ENCODE measurements around the gene PDE10A.

PDE10A gene

GRCh38 chr6:165545806-165546205, 117.2 kb downstream of the PDE10A start:
- H3K27me3 ChIP-seq (ENCODE audit: insufficient read depth, low read length) = no peaks in the 10 kb centered on the region
- H3K9ac ChIP-seq (ENCODE audit: low read length) = no peak overlapping the region
- no peak overlapping the region for H3K27ac ChIP-seq (ENCODE audit: low read depth, low read length, poor library complexity, severe bottlenecking)
- no peaks in the 10 kb centered on the region for H3F3A ChIP-seq (ENCODE audit: insufficient read depth, low read length)
- H4K20me1 ChIP-seq (ENCODE audit: insufficient read depth, low read length) = no peaks in the 10 kb centered on the region
- no peaks in the 10 kb centered on the region for H3K9me3 ChIP-seq (ENCODE audit: low read length)
- H3K9me2 ChIP-seq (ENCODE audit: low read depth, low read length) = no peaks in the 10 kb centered on the region
- no peak overlapping the region for H3K4me2 ChIP-seq (ENCODE audit: low read length)
- no peak overlapping the region for H2AFZ ChIP-seq (ENCODE audit: low read length)
- H3K4me3 ChIP-seq (ENCODE audit: low read depth, low read length, poor library complexity, severe bottlenecking) = no peak overlapping the region
- H3K36me3 ChIP-seq (ENCODE audit: insufficient read depth, low read length) = no peaks in the 10 kb centered on the region
- TF ChIP-seq CTCF (IDR thresholded peaks at IDR 0.05; ENCODE audit: low read length) = no peak
- no peak for TF ChIP-seq EZH2 (IDR thresholded peaks at IDR 0.05; ENCODE audit: borderline replicate concordance, low read length)
- H3K79me2 ChIP-seq (ENCODE audit: insufficient read depth, low read length) = no peaks in the 10 kb centered on the region
- H3K4me1 ChIP-seq (ENCODE audit: insufficient read depth, low read length, severe bottlenecking) = no peaks in the 10 kb centered on the region

DNA sequence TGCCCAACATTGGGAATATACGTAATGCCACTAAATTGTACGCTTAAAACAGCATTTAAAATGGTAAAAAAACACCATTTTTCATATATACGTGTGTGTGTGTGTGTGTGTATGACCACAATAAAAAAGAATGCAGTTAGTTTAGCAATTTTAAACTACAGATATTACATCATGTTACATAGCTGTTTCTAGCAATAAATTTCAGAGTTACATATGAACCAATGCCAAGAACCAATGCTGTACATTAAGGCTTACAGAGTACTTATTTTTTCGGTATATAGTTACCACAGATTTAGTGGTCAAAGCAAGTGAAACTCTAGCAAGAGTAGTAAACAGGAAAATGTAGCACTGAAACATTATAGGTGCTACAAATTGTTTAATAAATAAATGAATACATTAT, 119.3 kb downstream of the PDE10A start:
- TF ChIP-seq CTCF (IDR thresholded peaks at IDR 0.05; ENCODE audit: low read length) (no peak), EZH2 (IDR thresholded peaks at IDR 0.05; ENCODE audit: borderline replicate concordance, low read length) (no peak)
- no peaks in the 10 kb centered on the region for H4K20me1 ChIP-seq (ENCODE audit: insufficient read depth, low read length)
- H3K9me3 ChIP-seq (ENCODE audit: low read length) = no peaks in the 10 kb centered on the region
- no peak overlapping the region for H2AFZ ChIP-seq (ENCODE audit: low read length)
- no peak overlapping the region for H3K9ac ChIP-seq (ENCODE audit: low read length)
- no peaks in the 10 kb centered on the region for H3F3A ChIP-seq (ENCODE audit: insufficient read depth, low read length)
- H3K79me2 ChIP-seq (ENCODE audit: insufficient read depth, low read length) = no peaks in the 10 kb centered on the region
- no peaks in the 10 kb centered on the region for H3K4me1 ChIP-seq (ENCODE audit: insufficient read depth, low read length, severe bottlenecking)
- no peaks in the 10 kb centered on the region for H3K9me2 ChIP-seq (ENCODE audit: low read depth, low read length)
- no peaks in the 10 kb centered on the region for H3K36me3 ChIP-seq (ENCODE audit: insufficient read depth, low read length)
- H3K4me3 ChIP-seq (ENCODE audit: low read depth, low read length, poor library complexity, severe bottlenecking) = no peak overlapping the region
- H3K4me2 ChIP-seq (ENCODE audit: low read length) = no peak overlapping the region
- H3K27ac ChIP-seq (ENCODE audit: low read depth, low read length, poor library complexity, severe bottlenecking) = no peak overlapping the region
- H3K27me3 ChIP-seq (ENCODE audit: insufficient read depth, low read length) = no peaks in the 10 kb centered on the region

DNA sequence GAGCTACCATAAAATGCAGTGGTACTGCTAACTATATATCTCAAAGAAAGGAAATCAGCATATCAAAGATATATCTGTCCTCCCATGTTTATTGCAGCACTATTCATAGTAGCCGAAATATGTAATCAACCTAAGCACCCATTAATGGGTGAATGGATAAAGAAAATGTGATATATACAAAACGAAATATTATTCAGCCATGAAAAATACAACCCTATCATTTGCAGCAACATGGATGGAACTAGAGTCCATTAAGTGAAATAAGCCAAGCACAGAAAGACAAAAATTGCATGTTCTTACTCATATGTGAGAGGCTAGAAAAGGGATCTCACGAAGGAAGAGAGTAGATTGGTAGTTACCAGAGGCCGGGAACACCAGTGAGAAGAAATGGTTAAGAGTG, 126.1 kb downstream of the PDE10A start:
- no peaks in the 10 kb centered on the region for H3K9me2 ChIP-seq (ENCODE audit: low read depth, low read length)
- no peaks in the 10 kb centered on the region for H4K20me1 ChIP-seq (ENCODE audit: insufficient read depth, low read length)
- H3K27ac ChIP-seq (ENCODE audit: low read depth, low read length, poor library complexity, severe bottlenecking) = no peak overlapping the region
- no peaks in the 10 kb centered on the region for H3K4me1 ChIP-seq (ENCODE audit: insufficient read depth, low read length, severe bottlenecking)
- no peak overlapping the region for H3K4me3 ChIP-seq (ENCODE audit: low read depth, low read length, poor library complexity, severe bottlenecking)
- H3K36me3 ChIP-seq (ENCODE audit: insufficient read depth, low read length) = no peaks in the 10 kb centered on the region
- H3K4me2 ChIP-seq (ENCODE audit: low read length) = no peak overlapping the region
- H3K27me3 ChIP-seq (ENCODE audit: insufficient read depth, low read length) = no peaks in the 10 kb centered on the region
- TF ChIP-seq CTCF (IDR thresholded peaks at IDR 0.05; ENCODE audit: low read length) (no peak), EZH2 (IDR thresholded peaks at IDR 0.05; ENCODE audit: borderline replicate concordance, low read length) (no peak)
- H3F3A ChIP-seq (ENCODE audit: insufficient read depth, low read length) = no peaks in the 10 kb centered on the region
- no peak overlapping the region for H2AFZ ChIP-seq (ENCODE audit: low read length)
- H3K79me2 ChIP-seq (ENCODE audit: insufficient read depth, low read length) = no peaks in the 10 kb centered on the region
- no peaks in the 10 kb centered on the region for H3K9me3 ChIP-seq (ENCODE audit: low read length)
- no peak overlapping the region for H3K9ac ChIP-seq (ENCODE audit: low read length)

Data from OCI-LY1 (cell line).